Panc1 (cell line): Measurements from ENCODE around the gene ZCCHC24.

ENCODE experiments used
- POLR2AphosphoS5 ChIP-seq: IDR thresholded peaks from 2 replicates; pipeline ENCODE4 v1.6.1; 2012; ENCODE audit warnings: mild to moderate bottlenecking, low read depth, low read length, moderate library complexity
- REST ChIP-seq, 2 experiments: IDR thresholded peaks; 2 replicates each; pipeline ENCODE4 v1.6.1; 2011 to 2012; ENCODE audit warnings: low read depth in 2 of 2, control low read depth in 1 of 2, low read length in 1 of 2, mild to moderate bottlenecking in 1 of 2, moderate library complexity in 1 of 2; ENCODE audit not compliant: insufficient read depth in 1 of 2
- TCF7L2 ChIP-seq: IDR thresholded peaks from 2 replicates; pipeline ENCODE4 v1.6.1; 2011; ENCODE audit warnings: mild to moderate bottlenecking, low read depth, low read length, inconsistent platforms
- TF ChIP-seq, protein P1 (sequence below): fragments of 450-650 bp; IDR thresholded peaks from 2 replicates; pipeline ENCODE4 v1.5.1; 2017; ENCODE audit warnings: mild to moderate bottlenecking

DNA sequence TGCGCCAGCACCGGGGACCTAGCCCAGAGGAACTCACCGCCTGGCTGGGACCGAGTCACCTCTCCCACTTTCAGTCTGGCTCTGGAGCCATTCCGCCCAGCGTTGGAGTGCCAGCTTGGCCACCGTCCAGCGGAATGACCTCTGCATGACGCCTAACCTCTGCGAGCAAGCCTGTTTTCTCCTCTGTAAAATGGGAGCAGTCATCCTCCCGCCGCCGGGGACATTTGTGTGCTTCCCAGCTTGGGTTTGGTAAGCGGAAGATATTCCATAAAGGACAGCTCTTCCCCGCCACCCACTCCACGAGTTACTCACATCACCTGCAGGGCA is 1.3 kb upstream of the ZCCHC24 start:
- TF ChIP-seq, protein P1, sequence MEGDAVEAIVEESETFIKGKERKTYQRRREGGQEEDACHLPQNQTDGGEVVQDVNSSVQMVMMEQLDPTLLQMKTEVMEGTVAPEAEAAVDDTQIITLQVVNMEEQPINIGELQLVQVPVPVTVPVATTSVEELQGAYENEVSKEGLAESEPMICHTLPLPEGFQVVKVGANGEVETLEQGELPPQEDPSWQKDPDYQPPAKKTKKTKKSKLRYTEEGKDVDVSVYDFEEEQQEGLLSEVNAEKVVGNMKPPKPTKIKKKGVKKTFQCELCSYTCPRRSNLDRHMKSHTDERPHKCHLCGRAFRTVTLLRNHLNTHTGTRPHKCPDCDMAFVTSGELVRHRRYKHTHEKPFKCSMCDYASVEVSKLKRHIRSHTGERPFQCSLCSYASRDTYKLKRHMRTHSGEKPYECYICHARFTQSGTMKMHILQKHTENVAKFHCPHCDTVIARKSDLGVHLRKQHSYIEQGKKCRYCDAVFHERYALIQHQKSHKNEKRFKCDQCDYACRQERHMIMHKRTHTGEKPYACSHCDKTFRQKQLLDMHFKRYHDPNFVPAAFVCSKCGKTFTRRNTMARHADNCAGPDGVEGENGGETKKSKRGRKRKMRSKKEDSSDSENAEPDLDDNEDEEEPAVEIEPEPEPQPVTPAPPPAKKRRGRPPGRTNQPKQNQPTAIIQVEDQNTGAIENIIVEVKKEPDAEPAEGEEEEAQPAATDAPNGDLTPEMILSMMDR, result no peak
- TF ChIP-seq POLR2AphosphoS5 (no peak), TCF7L2 (no peak), REST (IDR thresholded peaks at IDR 0.05; ENCODE audit: insufficient read depth in 1 of 2, low read depth in 2 of 2, low read length in 1 of 2) (no peak)
